HG03469 (cell line): ENCODE measurements around the gene GEMIN5.

ENCODE experiments used
- ATAC-seq: cut with Tn5 transposase; IDR thresholded peaks from one replicate; pipeline ENCODE4 v1.9.1; 2021; ENCODE audit warnings: mild to moderate bottlenecking, moderate library complexity, moderate number of reproducible peaks; ENCODE audit not compliant: unreplicated experiment

GEMIN5 gene

GRCh38 chr5:154850255-154851062, 87.6 kb downstream of the GEMIN5 start, which contains the start of gene FAXDC2:
Gene FAXDC2 (minus strand): TSS chr5:154850603. CDS start chr5:154838178, 12,425 bp downstream.
- no peak for ATAC-seq

- no peak for ATAC-seq
These were observed 88.2 kb downstream of the GEMIN5 start for GRCh38 chr5:154849791-154850201.

- ATAC-seq = no peak
These were observed 88.7 kb downstream of the GEMIN5 start for GRCh38 chr5:154849264-154849785.

- ATAC-seq = no peak
These were observed 93.2 kb downstream of the GEMIN5 start for GRCh38 chr5:154844809-154845208.

GRCh38 chr5:154842689-154843530, 95.1 kb downstream of the GEMIN5 start:
- no peak for ATAC-seq

- no peak for ATAC-seq
These were observed 96.7 kb downstream of the GEMIN5 start for GRCh38 chr5:154841273-154841661.

- no peak for ATAC-seq
These were observed 97.4 kb downstream of the GEMIN5 start for GRCh38 chr5:154840435-154841272.
